Left cardiac atrium (tissue), 4 donors: ENCODE results near the gene WDR48. TPM values are rescaled to one million over a fixed set of nuclear protein-coding genes. Genes with fewer than 3 reads are reported as not detected.

Experiments used
- ATAC-seq, 2 donors: fragments of 200-7000 bp; cut with Tn5 transposase; one replicate each; pipeline ENCODE4 v1.9.1; 2020; ENCODE audit warnings: mild to moderate bottlenecking in 2 of 2, moderate library complexity in 2 of 2
- DNase-seq: peaks from one replicate; pipeline ENCODE4 v3.0.0-alpha.2; 2020
- intact Hi-C, 2 donors: fragments of 100-400 bp; cut with DNase I; formaldehyde crosslinking; loops; one replicate each; pipeline versions ENCODE4 v1.14.1 to v1.15.1; 2022 to 2023
- total RNA-seq, 2 donors: library from RNA; stranded (reverse); fragmentation: NEBNext Ultra II Directional; extraction: Animal tissue kit (Norgen Biotek cat#: 25700); gene quantifications; one replicate each; pipeline ENCODE4 v1.2.1, GENCODE V29; 2021
- donor health status: DM: no; HTN: yes; CAD: no.
- donor health status: DM: no; HTN: yes; CAD: no; lungs with severe emphysema.
- donor health status: DM: yes; HTN: yes; CAD: no.
- donor health status: Dilated cardiomyopathy.

The WDR48 gene
- total RNA-seq, 2 donors from 2014 or later, result 21.4 to 26.7 TPM

GRCh38 chr3:39133093-39133490 is 81.3 kb downstream of the WDR48 start:
- no peak for ATAC-seq

GRCh38 chr3:39133822-39134221 is 82.0 kb downstream of the WDR48 start:
- ATAC-seq, result no peak
- intact Hi-C loops, result no loop called here
- DNase-seq, result peak; percentile 6

More at GRCh38 chr3:39133093-39133490, 81.3 kb downstream of the WDR48 start:
- DNase-seq, result peak; percentile 13
- intact Hi-C loops, result no loop called here

- ATAC-seq, result no peak
- peak; percentile 17 for DNase-seq
- intact Hi-C loops, result no loop called here
Observed at GRCh38 chr3:39134305-39134704, 82.5 kb downstream of the WDR48 start.

GRCh38 chr3:39135170-39135805 is 83.5 kb downstream of the WDR48 start:
- intact Hi-C loops, result no loop called here
- ATAC-seq, result peak; percentile 6 to 43
- DNase-seq, result peak; percentile 82

GRCh38 chr3:39136533-39137434 is 85.0 kb downstream of the WDR48 start:
- peak; percentile 23 for DNase-seq
- no peak for ATAC-seq
- intact Hi-C loops, result no loop called here

GRCh38 chr3:39137435-39137936 is 85.7 kb downstream of the WDR48 start:
- ATAC-seq (no peak), DNase-seq (peak; percentile 30)
- intact Hi-C loops, result no loop called here

- DNase-seq (peak; percentile 21), ATAC-seq (no peak)
- intact Hi-C loops, result no loop called here
Observed at GRCh38 chr3:39137991-39138803, 86.4 kb downstream of the WDR48 start.

GRCh38 chr3:39138804-39139415 is 87.1 kb downstream of the WDR48 start:
- intact Hi-C loops, result no loop called here
- ATAC-seq (peak; percentile 25 to 56), DNase-seq (peak; percentile 64)

GRCh38 chr3:39139442-39139841 is 87.6 kb downstream of the WDR48 start:
- ATAC-seq (no peak), DNase-seq (no peak)
- intact Hi-C loops, result no loop called here

GRCh38 chr3:39140341-39140971 is 88.6 kb downstream of the WDR48 start:
- intact Hi-C loops, result loop anchor here in 1 of 2 donors (5.0 kb wide), 1 partner anchor 42 kb away; no protein-coding TSS in a partner anchor
- no peak for ATAC-seq
- DNase-seq, result peak; percentile 22

- peak; percentile 78 for DNase-seq
- intact Hi-C loops, result loop anchor here in 1 of 2 donors (5.0 kb wide), 1 partner anchor 41 kb away; no protein-coding TSS in a partner anchor
Observed at GRCh38 chr3:39141171-39141995, 89.6 kb downstream of the WDR48 start.

GRCh38 chr3:39142067-39142466 is 90.3 kb downstream of the WDR48 start:
- DNase-seq (peak; percentile 34), ATAC-seq (peak in 1 of 2 donors; percentile 1)
- intact Hi-C loops, result loop anchor here in 1 of 2 donors (5.0 kb wide), 1 partner anchor 40 kb away; no protein-coding TSS in a partner anchor

More at GRCh38 chr3:39141171-39141995, 89.6 kb downstream of the WDR48 start:
- ATAC-seq, result peak; percentile 25 to 46

- intact Hi-C loops, result loop anchor here in 1 of 2 donors (5.0 kb wide), 1 partner anchor 39 kb away; no protein-coding TSS in a partner anchor
- DNase-seq (peak; percentile 23), ATAC-seq (no peak)
Observed at GRCh38 chr3:39143051-39143885, 91.5 kb downstream of the WDR48 start.

- no peak for ATAC-seq
- peak; percentile 22 for DNase-seq
- intact Hi-C loops, result loop anchor here in 1 of 2 donors (5.0 kb wide), 1 partner anchor 38 kb away; no protein-coding TSS in a partner anchor
Observed at GRCh38 chr3:39144095-39144747, 92.4 kb downstream of the WDR48 start.

GRCh38 chr3:39144748-39145380 is 93.0 kb downstream of the WDR48 start:
- intact Hi-C loops, result loop anchor here in 1 of 2 donors (5.0 kb wide), 1 partner anchor 37 kb away; no protein-coding TSS in a partner anchor
- DNase-seq, result peak; percentile 13
- ATAC-seq, result no peak
